HG03469 (cell line): ENCODE results near the gene HSF2BP.
"Not testable (repeated sequence)": the region's sequence is repeated elsewhere in the genome, so short reads cannot be mapped to it uniquely, and the experiment has no call there.

Experiments
- ATAC-seq: cut with Tn5 transposase; IDR thresholded peaks from one replicate; pipeline ENCODE4 v1.9.1; 2021; ENCODE audit warnings: mild to moderate bottlenecking, moderate library complexity, moderate number of reproducible peaks; ENCODE audit not compliant: unreplicated experiment

Gene HSF2BP

GRCh38 chr21:43653626-43654025, 5.7 kb downstream of the HSF2BP start:
- ATAC-seq = no peak

- ATAC-seq = no peak
These were observed 6.7 kb downstream of the HSF2BP start for GRCh38 chr21:43652616-43653015.

GRCh38 chr21:43651926-43652325, 7.4 kb downstream of the HSF2BP start:
- ATAC-seq = not testable (repeated sequence)

GRCh38 chr21:43648171-43648570, 11.1 kb downstream of the HSF2BP start:
- no peak for ATAC-seq

GRCh38 chr21:43646550-43647260, 12.6 kb downstream of the HSF2BP start:
- ATAC-seq = no peak

- no peak for ATAC-seq
These were observed 13.3 kb downstream of the HSF2BP start for GRCh38 chr21:43645976-43646375.

- ATAC-seq = no peak
These were observed 14.0 kb downstream of the HSF2BP start for GRCh38 chr21:43645136-43645891.

- no peak for ATAC-seq
These were observed 14.7 kb downstream of the HSF2BP start for GRCh38 chr21:43644609-43645008.

- no peak for ATAC-seq
These were observed 15.2 kb downstream of the HSF2BP start for GRCh38 chr21:43644071-43644470.

GRCh38 chr21:43643193-43643592, 16.1 kb downstream of the HSF2BP start:
- ATAC-seq = no peak

GRCh38 chr21:43640400-43640799, 18.9 kb downstream of the HSF2BP start:
- ATAC-seq = no peak

- no peak for ATAC-seq
These were observed 19.6 kb downstream of the HSF2BP start for GRCh38 chr21:43639470-43640353.

- ATAC-seq = no peak
These were observed 21.6 kb downstream of the HSF2BP start for GRCh38 chr21:43637530-43638158.

GRCh38 chr21:43635436-43635835, 23.9 kb downstream of the HSF2BP start:
- no peak for ATAC-seq

GRCh38 chr21:43634618-43635017, 24.7 kb downstream of the HSF2BP start:
- ATAC-seq = no peak

- no peak for ATAC-seq
These were observed 26.8 kb downstream of the HSF2BP start for GRCh38 chr21:43632373-43632905.

GRCh38 chr21:43631411-43632107, 27.7 kb downstream of the HSF2BP start:
- no peak for ATAC-seq

GRCh38 chr21:43627527-43627926, 31.8 kb downstream of the HSF2BP start:
- ATAC-seq = no peak

- ATAC-seq = no peak
These were observed 32.9 kb downstream of the HSF2BP start for GRCh38 chr21:43626390-43626789.

GRCh38 chr21:43624339-43624738, 34.9 kb downstream of the HSF2BP start:
- no peak for ATAC-seq
